IPS-NIHi7 (cell line): ENCODE results near the gene NODAL.

Source experiments
- DNase-seq: peaks from one replicate; pipeline ENCODE4 v3.0.0; 2012; ENCODE audit warnings: mixed read lengths; ENCODE audit errors: extremely low spot score

NODAL gene

DNA sequence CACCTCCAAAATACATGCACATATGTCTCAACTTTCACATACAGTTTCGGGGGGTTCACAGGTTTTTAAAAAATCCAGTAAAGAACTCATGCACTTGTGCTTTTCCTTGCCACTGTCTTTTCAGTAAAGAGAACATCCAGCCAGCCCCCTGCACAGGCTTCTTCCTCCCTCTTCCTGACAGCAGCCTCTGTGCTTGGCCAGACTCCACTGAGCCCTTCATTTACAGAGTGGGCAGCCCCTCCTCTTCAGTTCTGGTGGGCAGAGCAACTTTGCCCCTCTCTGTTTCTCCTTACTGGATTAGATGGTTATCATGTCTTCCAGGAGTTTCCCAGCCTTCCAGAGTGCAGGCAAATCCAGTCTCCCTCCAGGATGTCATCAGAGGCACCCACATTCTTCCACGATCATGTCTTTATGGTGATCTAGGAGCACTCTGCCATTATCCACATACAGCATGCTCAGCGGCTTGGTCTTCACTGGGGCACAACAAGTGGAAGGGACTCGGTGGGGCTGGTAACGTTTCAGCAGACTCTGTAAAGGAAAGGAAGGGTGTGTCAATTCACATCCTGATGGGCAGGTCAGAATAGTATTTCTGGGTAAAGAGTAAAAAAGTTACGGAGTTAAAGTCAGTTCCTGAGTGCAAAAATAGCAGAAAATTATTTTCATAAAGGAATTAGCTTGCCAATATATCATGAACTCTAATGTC, 8.8 kb downstream of the NODAL start:
- DNase-seq = no peak

DNA sequence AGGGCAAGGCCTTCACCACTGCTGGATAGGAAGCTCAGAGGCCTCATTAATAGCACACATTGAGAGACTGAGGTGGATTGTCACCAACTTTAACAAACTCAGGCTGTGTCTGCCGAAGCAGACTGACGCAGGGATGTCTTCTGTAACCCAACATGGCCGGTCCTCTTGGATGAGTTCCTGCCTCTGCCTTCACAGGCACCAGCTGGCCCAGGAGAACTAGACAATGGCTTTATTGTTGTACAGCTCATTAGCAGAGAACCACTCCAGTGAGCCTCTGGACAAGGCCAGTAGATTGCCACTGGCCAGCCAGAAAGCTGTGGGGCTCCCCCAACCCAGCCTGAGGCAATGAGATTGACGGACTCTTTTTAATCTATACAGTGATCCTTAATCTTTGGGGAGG, 9.4 kb downstream of the NODAL start:
- DNase-seq = no peak

DNA sequence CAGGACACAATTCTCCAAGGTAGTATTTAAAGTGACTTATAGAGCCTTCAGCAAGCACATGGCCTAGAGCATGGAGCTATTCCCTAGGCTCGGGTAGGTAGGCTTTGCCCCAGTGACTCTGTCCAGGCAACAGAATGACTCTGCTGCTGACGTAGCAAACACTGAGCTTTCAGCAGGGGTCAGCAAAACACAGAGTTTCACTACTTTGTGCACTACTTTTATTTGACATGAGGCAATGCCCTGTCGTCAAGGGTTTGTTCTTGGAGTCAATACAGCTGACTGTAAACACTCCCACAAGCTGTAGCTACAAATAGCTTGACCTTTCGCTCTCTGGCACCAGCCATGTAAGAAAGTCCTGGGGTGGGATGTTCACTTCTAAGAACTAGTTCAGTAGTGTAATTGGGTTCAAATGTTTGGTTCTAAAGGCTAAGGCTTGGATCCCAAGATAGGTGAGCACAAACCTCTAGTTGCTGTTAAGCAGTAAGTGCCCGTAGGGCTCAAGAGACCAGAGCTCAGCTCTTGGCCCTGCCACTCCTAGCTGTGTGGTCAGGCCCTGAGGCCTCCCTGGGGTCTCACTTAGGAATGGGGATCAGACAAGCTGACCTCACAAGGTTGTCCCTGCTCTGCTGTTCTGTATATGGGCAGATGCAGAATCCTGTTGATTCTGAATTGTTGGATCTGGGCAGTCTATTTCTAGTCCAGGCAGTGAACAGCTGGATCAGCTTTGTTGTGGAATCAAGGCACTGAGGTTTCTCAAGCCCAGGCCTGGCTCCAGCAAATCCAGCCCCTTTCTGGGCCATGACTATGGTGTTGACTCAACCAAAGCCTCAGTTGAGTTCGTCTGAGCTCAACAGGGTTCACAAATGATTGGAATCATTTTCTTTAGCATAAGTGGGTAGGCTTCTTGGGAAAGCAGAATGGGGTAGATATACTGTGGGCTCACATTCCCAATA, 10.7 kb downstream of the NODAL start:
- peak; percentile 52 for DNase-seq

DNA sequence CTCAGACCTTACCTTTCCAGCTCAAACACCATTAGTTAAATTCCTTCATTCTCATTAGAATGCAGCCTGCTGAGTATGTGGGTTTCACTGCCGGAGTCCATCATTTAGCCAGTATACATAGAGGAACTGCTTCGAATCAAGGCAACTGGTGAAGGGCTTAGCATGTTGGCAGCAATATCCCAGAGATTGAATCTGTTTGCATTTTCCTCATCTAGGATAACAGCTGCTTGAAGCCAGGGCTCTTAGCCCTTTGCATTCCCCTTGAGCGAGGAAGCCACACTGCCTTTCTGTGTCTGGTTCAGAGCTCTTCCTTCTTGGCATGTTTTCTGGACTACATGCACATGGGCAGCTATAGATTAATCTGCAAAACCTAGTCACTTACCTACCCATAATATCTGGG, 14.7 kb downstream of the NODAL start:
- DNase-seq = no peak

DNA sequence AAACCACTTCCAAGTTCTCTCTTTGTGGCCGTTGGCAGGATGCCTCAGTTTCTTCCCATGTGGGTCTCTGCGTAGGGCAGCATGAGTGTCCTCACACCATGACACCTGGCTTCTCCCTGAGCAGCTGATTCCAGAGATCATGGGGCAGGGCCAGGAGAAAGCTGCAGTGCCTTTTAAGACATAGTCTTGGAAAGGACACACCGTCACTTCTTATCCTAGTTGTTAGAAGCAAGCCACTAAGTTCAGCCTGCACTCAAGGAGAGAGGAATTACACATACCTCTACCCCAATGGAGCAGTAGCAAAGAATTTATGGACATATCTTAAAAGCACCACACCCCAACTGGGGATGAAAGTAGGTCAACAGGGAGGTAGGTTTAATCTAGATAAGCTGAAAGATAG, 16.4 kb downstream of the NODAL start:
- DNase-seq = no peak

DNA sequence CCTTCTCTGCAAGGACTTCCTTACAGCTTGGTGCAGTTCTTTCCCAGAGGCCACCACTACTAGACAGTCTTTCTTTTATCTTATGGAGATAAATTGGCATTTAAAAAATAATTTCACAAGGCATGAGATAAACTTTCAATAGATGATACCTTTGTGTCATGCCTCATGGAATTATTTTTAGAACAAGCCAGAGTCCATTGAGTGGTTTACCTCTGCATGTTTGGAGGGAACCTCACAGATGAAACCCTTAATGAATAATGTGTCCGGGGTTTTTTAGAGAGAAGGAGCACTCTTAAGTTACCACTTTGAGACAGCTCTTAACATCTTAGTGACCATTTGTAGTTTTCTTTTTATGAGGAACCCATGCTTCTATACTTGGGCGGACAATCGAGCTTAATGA, 17.2 kb downstream of the NODAL start:
- no peak for DNase-seq

DNA sequence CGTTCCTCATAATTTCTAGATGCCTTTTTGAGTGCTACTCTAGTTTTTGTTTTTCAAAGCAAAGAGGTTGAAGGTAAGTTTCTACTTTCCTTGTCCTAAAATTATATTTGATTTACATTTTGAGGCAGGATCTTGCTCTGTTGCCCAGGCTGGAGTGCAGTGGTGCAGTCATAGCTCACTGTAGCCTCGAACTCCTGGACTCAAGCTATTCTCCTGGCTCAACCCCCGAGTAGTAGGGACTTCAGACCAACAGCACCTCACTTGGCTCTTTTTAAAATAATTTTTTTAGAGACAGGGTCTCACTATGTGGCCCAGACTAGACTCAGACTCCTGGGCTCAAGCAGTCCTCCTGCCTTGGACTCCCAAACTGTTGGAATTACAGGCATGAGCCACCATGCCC, 22.8 kb downstream of the NODAL start:
- no peak for DNase-seq

DNA sequence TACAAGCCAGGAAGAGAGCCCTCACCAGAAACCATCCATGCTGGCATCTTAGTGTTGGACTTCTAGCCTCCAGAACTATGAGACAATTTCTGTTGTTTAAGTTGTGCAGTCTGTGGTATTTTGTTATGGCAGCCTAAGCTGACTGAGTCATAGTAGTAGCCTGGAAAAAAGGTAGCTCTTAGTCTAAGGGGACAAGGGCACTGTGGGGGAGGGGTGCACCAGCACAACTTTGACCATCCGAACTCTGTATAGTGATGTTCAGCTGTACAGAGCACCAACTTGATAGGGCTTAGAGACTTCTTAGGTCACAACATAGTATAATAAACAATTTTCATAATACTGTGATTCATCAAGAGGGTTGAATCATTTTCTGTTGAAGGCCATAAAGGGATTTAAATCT, 23.3 kb downstream of the NODAL start:
- no peak for DNase-seq

DNA sequence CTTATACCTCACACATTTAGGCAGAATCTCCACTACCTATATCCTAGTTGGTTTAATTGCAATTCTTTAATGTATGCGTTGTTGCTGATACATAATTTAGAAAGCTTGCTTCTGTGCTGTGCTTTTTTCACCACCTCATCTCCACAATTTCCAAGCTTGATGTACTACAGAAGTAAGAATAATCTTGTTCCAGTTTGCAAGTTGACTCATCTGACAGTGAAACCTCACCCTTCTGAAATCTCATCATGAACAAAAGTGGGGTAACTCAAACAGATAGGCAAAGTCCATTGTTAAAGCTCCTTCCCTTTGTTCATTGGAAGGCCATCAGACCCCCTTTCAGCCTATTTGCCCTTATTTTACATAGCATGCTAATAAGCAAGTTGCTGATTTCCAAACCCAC, 23.9 kb downstream of the NODAL start:
- no peak for DNase-seq

DNA sequence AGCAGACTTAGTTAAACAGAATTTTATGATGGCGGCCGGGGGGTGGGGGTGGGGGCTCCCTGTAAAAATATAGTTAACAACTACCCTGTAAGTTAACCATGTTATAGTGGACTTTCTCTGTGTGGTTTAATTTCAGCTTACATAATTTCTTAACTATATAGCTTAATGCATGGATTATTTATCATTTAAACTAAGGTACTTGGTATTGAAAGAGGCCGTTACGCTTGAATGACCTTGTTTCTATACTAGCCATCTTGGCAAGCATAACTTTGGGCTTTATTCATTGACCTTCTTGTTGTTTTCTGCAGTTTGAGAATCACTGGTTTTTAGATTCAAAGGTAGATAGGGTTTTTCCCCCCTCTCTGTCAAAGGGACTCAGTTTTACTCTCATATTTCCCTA, 29.1 kb downstream of the NODAL start:
- no peak for DNase-seq

DNA sequence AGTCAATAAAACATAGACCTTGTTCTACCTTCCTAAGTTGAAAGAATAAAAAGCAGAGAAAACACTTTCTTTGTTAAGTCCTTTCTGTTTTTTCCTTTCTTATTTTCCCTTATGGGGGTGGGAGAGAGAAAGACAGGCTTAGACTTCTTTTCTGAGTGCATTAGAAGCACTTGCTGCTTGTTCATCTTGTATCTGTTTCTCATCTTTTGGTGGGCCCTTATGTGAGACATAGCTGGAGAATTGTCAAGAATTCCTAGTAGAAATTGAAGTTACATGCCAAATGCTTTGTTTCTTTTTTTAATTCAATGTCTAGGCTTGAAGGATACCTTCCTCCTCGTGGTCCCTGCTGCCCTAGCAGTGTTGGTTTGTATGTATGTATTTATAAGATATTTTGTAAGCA, 30.9 kb downstream of the NODAL start:
- DNase-seq = no peak

DNA sequence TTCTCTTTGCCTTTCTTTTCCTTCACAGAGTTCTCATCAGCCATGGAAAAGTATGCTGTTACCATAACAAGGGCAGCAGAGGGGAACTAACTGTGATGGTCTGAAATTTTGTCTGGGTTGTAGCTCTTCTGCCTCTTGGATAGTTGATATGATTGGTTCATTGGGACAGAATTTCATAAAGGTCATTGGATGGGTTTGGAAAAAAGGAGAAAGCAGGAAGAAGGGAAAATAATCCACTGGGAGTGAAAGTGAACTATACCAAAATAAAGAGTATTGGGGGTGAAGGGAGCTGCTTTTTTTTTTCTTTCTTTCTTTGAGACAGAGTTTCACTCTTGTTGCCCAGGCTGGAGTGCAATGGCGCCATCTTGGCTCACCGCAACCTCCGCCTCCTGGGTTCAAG, 31.7 kb downstream of the NODAL start:
- DNase-seq = no peak

DNA sequence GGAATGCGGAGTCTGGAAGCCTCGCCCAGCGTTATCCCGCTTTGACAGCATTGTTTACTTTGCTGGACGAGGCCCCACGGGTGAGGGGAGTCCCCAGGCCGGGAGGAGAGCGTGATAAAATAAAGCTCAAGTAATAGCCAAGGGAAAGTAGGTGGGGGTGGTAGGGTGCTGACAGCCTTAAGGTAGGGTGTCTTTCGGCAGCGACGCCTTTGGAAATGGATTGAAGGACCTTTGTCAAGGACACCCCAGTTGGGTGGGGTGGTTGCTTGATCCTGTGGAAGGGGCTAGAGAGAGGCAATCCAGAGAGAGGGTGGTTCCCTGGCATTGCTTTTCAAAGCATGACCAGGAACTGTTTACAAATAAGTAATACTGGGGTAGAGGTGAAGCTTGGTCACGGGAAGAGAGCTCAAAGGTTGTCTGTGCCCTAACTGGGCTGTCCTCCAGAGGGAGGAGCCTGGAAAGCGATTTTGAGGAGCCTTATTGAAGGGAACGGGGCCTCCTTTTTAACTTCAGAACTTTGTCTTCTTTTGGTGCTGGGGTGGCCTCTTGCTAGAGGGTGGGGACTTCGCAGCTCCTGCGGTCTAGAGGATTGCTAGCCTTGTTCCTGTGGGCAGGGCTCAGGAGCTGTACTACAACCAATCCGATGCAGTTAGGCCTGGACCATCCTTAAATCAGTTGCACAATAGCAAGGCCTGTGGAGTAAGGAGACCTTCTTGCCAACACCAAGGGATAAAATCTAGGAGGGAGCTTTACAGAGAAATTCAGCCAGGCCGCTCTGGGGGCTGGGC, 36.2 kb downstream of the NODAL start:
- no peak for DNase-seq

DNA sequence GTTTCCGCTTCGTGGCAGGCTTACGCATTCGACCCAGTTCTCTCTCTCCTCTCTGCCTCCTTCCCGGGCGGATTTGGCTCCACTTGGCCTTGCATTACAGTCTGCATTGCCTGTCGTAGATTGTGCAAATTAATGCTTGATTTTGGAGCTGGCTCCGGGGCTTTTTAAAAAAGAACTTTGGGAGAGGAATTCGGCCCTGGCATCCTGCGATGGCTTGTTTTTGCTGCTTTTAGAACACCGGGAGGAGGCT, 36.8 kb downstream of the NODAL start:
- no peak for DNase-seq

DNA sequence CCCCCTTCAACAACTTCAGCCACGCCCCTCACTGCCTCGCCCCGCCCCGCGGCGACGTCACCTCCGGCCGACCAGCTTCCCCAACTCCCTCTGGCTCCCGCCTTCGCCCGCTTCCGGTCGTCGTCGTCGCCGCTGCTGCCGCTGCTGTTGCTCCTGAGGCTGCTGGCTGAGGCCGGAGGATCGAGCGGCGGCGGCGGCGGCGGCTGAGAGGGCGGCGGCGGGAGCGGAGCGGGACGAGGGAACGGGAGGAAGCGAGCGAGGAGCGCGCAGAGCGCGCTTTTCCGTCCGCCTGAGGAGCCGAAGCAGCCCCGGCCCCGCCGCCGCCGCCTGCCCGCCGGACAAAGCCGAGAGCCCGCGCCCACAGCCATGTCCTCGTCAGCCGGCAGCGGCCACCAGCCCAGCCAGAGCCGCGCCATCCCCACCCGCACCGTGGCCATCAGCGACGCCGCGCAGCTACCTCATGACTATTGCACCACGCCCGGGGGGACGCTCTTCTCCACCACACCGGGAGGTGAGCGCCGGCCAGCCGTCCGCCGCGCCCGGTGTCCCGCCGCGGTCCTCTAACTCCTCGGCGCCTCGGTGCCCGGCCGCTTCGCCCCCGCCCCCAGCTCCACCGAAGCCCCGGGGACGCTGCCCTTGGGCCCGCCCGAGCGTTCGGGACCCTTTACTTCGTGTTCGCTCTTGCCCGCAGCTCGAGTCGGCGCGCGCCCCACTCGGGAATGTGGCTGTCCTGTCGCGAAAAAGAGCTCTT, 37.3 kb downstream of the NODAL start, which contains the start of gene EIF4EBP2:
Gene EIF4EBP2 (plus strand): TSS at position 110 of the 751 bp plus-strand sequence. CDS start 257 bp downstream, at position 367.
- peak; percentile 96 for DNase-seq

DNA sequence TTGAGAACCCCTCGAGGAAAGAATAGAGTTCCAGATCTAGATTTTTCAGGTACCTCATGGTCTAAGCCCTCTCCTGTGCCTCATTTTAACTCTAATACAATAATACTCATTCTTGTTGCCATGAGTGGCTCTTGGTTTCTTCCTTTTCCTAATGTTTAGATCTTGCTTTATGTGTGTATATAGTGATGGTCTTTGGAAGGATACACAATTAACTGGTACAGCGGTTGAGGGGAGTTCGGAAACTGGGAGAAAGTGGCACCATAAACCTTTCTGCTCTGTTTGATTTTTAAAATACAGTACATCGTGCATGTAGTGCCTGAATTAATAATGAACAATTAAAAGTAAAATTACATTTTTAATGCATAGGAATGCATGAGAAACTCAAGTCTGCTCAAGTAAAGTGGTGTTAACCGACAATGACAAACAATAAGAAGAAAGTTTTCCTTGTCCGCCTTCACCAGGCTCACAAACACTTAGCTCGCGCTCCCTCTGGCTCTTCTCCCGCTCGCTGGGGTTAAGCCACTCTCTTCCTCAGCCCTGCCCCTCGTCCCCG, 37.9 kb downstream of the NODAL start:
- DNase-seq = no peak

DNA sequence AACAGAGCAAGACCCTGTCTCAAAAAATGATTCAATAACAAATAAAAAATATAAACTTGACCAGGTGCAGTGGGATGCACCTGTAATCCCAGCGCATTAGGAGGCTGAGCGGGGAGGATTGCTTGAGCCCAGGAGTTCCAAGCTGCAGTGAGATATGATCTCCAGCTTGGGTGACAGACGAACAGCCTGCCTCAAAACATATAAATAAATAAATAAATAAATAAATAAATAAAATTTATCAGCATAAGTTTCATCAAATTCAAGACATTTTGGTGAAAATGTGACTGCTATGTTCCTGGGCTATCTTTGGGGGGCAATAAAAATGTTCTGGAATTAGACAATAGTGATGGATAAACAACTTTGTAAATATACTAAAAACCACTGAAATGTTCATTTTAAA, 42.3 kb downstream of the NODAL start:
- no peak for DNase-seq

DNA sequence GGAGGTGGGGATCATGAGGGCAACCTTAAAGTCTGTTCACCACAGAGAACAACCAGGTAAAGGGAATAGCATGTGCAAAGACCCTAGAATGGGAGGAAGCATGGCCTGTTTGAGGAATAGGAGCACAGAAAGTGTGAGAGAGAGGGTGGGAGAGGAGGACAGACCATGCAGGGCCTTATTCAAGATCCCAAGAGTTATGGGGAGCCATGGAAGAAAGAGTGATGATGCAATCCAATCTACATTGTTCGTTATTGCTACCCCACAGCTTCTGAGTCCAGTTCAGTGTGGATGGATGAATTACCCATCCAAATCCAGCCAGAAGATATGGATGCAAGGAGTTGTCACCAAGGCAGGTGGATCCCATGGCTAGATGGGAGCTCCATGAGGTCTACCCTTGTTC, 45.3 kb downstream of the NODAL start:
- no peak for DNase-seq

DNA sequence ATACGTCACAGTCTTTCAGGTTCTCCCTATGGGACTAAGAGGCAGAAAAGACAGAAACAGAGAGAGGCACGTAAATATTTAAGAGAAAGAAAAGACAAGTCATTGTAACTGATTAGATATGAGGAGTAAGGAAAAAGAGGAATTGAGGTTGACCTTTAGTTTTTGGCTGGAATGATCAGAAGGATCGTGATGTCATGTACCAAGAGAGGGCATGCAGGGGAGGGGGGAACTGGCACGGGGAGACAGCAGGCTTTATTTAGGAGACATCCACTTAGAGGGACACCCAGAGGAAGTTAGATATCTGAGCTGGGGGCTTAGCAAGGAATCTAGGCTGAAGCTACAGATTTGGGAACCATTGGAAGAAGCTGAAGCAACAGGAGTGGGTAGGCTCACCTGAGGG, 49.8 kb downstream of the NODAL start:
- DNase-seq = no peak
